Measurements from ENCODE around the gene MTLN.

DNA sequence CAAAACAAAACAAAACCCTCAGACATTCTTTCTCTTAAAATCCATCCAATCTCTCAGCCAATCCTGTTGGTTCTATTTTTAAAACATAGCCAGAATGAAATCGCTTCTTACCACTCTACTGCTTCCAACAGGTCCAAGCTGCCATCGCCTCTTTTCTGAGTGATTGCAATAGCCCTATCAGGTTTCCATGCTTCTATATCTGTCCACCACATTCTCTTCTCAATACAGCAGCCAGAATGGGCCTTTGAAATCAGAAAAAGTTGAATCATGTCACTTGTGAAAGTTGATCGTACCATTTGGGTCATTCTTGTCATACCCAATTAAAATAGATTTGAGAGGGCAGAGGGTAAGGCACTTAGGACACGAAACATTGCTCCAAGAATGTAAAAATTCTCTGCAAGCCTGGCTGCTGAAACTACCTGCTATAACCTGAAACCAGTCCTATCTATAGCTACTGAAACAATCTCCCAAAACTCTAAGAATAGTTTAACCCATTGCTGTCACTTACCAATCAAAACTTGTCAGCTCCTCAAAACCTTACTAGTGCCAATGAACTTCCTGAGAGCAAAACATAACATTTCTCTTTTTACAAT is 3.3 kb upstream of the MTLN start:
- TF ChIP-seq YY1 (IDR thresholded peaks at IDR 0.05; ENCODE audit: insufficient read depth, insufficient read length) (no peak), ZNF274 (IDR thresholded peaks at IDR 0.05; ENCODE audit: low read depth, low read length) (no peak)
